SK-N-MC (cell line): ENCODE data around the gene ZNF473.

ENCODE experiments used
- EZH2 ChIP-seq: fragments of 200-600 bp; sonication (generic); IDR thresholded peaks from one replicate; pipeline ENCODE4 v1.6.1; 2017; ENCODE audit warnings: antibody characterized with exemption
- POLR2AphosphoS5 ChIP-seq: IDR thresholded peaks from 2 replicates; pipeline ENCODE4 v1.6.1; 2012; ENCODE audit warnings: mild to moderate bottlenecking, low read depth, low read length, borderline replicate concordance

DNA sequence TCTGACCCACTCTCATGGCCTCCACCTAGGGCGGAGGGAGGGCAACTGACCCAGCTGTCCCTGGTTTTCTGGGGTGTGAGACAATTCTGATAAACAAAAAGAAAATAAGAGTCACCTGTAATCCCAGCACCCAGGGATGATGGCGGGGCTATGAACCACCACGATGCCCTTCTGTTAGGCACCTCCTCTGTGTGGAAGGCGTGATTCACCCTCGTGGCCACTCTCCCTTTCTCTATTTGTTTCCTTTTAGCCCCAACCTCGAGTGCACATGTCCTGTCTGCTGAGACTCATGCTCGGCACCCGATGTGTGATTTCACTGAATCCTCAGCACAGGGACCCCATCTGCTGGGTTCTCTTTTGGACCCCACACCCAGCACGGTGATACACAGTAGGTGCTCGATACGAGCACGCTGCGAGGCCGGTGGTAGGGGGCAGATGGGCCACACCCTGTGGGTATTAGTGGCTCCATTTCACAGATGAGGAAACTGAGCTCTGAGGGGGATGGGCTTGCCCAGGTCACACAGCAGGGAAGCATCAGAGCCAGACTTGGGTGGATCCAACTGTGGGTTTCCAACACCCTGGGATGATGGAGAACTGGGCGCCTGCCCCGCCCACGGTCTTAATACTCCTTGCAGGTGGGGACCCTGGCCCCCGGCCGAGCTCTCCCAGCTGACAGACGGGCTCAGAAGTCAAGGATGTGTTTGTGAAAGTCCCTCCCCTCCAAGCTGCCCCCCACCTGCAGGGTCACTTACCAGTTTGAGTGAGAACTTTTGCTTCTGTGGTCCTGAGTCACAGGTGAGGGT is 25.6 kb upstream of the ZNF473 start:
- TF ChIP-seq POLR2AphosphoS5 (no peak), EZH2 (no peak)
